DMS153 treated with DMSO at 0.1 percent for 48 hours (cell line): ENCODE measurements around the gene GDF10.

Experiments
- DNase-seq: peaks from one replicate; lab custom pipeline; 2025; ENCODE audit not compliant: unreplicated experiment; lab: John Stamatoyannopoulos, UW

GDF10 gene

DNA sequence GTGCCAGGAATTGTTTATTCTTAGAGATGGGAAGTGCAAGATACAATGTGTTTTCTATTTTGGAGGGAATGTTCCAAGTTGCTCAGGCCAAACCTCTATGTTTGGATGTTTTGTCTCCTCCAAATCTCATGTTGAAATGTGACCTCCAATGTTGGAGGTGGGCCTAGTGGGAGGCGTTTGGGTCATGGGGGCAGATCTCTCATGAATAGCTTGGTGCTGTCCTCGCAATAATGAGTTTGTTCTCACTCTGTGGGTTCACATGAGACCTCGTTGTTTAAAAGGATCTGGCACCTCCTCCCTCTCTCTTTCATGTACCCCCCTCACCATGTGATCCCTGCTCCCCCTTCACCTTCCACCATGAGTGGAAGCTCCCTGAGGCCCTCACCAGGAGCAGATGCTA lies 8.3 kb upstream of the GDF10 start:
- no peak for DNase-seq

DNA sequence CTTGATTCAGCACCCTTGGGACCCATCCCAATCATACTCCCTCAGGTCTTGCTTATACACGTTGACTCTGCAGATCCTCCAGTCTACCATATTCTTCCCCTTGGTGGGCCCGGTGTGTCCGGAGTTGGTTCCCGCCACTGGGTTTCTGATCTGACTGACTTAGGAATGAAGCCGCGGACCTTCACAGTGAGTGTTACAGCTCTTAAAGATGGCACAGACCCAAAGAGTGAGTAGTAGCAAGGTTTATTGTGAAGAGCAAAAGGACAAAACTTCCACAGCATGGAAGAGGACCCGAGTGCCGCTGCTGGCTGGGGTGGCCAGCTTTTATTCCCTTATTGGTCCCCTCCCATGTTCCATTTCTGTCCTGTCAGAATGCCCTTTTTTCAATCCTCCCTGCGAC lies 5.9 kb upstream of the GDF10 start:
- DNase-seq: no peak

DNA sequence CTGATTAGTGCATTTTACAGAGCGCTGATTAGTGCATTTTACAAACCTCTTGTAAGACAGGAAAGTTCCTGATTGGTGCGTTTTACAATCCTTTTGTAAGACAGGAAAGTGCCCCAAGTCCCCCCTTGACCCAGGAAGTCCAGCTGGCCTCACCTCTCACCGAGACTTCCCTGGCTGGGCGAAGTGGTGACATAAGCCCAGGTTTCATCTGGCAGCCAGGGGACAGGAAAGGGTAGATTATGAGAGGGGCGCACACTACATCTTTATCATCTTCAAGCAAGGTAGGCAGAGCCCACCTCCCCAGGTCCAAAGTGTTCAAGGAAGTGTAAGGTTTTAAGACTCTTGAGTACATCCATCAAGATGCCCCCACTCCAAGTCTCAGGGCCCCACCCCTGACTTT lies 5.5 kb upstream of the GDF10 start:
- no peak for DNase-seq

DNA sequence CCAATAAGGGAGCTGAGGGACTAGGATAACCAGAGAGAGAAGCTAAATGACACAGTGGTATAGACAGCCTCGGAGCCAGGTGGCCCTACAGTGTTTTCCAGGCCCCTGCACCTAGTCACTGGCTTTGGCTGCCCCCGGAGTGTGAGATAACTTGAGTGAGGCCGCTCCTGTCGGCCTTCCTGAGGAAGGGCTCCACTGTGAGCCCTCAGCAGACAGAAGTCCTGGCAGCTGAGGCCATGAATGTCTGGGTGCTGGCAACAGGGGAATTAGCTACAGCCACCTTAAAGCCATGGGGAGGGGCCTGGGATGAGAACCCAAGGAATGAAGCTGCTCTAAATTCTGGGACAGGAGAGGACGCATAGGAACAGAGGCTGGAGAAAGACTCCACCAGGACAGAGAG lies 4.6 kb upstream of the GDF10 start:
- DNase-seq: no peak

DNA sequence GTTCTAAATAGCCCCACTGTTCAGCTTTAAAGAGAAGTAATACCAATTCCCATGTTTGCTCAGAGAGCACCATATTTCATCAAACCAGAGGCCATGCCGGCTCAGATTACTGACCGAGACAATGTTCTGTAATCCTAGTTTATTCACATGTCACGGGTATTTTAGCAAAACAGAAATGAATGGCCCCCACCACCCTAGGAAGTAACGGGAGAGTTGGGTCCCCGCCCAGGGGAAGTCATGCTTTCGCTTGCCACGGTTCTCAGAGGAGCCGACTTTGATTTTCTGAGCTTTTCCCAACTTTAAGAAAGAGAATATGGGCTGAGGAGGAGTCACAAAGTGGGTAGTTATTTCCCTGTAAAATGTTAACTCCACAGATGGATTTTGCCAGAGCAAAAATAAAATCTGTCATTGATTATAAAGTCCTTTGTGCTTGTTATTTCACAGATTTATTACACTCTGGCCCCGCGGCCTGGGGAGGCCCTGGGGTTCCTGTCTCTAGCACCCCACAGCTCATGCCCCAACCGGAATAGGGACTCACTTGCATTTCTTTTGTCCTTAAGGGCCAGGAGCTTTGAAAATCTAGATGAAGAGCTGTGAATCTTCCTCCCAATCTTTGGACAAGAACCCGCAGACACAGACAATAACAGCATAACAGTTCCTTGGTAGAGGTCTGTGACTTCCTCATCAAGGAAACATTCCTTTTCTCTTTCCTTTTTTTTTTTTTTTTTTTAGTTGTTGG lies 3.7 kb upstream of the GDF10 start:
- no peak for DNase-seq

DNA sequence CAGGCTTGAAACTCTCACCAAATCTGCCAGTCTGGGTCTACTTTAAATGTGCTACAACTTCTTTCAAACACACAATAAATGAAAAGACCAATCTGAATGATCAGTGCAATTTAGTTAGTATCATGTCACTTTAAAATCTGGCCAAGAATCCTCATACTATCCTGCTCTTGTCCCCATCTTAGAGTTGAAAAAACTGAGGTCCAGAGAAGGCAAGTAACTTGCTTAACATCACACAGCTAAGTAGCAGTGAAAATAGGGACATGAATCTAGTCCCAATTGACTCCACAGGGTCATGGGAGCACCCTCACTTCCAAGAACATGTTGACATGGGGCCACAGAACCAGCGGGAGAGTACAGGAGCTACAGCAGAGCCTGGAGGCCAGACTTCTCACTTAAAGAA lies 3.1 kb upstream of the GDF10 start:
- no peak for DNase-seq

DNA sequence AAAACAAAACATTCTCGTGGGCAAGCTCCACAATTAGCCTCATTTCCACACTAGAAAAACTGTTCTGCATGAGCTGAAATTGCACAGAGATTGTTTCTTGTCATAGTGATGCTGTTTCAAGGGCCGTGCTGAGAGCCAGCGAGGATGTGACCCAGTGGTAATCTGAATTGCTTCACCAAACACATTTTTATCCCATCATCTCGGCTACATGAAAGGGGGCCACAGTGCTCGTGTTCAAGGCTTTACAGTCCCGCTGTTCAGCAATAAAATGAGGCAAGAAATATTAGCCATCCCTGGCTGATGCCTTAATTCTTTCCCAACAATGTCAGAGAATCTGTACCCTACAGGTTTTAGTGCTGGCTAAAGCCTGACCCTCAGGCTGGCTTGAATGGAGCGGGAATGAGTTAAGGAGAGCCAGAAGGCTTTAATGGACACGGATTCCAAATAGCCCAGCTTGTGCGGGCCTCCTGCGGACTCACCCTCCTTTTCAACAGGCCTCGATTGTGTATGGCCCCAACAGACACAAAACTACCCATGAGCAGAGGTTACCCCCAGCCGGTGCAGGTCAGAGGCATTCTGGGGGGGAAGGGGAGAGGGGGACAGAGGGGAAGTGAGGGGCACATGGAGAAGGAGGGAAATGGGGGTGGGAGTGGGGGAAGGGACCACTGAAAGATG lies 2.0 kb upstream of the GDF10 start:
- DNase-seq: no peak

DNA sequence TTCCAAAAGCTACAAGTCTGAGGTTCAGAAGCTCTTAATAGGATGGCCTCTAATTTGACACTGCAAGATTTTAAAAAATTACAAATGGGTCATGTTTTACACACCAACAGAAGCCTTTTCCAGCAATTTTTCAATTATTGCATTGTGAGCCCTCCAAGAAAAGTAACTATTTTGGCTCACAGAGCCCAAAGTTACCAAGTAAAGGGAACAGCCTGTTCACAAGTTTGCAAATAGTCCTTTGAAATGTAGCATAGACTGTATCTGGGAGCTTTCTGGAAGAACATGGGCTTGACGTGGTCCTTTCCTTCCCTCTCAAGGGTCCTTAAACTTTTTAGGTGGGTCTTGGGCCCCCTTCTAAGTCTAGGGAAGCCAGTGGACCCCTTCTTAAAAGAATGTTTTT lies 1.3 kb upstream of the GDF10 start:
- DNase-seq: no peak

DNA sequence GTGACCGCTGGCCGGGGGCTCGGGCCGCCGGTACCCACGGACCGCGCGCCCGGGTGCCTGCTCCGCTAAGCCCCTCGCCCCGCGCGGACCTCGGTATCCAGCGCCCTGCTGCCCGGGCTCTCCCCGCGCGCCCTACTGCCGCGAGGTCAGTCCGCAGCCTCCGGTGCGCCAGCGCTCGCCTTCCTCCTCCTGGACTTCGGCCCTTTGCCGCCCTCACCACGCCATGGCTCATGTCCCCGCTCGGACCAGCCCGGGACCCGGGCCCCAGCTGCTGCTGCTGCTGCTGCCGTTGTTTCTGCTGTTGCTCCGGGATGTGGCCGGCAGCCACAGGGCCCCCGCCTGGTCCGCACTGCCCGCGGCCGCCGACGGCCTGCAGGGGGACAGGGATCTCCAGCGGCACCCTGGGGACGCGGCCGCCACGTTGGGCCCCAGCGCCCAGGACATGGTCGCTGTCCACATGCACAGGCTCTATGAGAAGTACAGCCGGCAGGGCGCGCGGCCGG lies 483 bp downstream of the GDF10 start:
- DNase-seq: no peak

DNA sequence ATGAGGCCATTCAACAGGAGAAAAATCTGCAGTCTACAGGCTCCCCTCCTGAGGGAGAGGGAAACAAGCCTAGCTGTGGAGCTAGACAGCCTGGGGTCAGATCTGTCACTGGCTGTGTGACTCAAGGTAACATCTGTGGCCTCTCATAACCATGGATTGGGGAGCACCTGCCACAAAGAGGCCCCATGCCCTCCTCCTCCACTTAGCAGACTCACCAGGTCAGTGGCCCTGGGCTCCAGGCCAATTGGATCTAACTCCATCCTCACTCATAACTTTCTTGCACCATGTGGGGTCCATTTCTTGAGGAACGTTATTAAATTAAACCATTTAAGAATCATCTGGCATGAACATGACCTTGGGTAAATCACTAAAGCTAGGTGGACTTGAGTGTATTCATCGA lies 1.8 kb downstream of the GDF10 start:
- DNase-seq: no peak

DNA sequence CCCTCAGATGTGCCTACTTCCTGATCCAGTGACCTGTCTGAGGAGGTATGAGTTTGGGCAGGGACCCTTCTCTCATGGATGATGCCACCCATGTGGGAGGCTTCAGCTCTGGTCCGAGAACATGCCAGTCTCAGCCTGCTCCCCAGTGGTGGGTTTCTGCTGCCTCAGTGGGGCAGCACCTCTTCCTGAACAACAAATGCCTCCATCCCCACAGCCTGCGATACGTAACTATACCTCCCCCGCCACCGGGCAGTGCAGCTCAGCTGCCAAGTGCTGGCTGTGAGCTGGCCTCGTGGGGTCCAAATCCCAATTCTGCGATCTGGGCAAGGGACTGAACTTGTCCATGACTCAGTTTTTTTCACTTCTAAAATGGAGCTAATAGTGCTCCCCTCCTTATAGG lies 3.1 kb downstream of the GDF10 start:
- no peak for DNase-seq

DNA sequence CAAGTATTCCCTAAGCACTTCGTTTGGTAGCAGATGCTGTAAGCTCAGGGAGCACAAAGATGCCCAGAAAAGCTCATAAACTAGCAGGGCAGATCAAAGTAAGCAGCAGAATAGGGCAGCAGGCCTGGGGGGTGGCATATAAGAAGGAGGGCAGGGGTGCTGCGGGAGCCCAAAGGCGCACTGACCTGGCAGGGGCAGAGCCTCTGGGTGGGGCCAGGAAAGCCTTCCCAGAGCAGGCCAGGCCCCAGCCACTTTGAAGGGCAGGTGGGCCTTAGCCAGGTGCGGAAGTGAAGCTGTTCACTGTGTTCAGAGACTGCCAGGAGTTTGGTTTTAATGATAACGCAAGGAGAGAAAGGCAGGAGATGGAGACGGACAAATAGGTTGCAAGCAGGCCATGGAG lies 3.9 kb downstream of the GDF10 start:
- DNase-seq: no peak

DNA sequence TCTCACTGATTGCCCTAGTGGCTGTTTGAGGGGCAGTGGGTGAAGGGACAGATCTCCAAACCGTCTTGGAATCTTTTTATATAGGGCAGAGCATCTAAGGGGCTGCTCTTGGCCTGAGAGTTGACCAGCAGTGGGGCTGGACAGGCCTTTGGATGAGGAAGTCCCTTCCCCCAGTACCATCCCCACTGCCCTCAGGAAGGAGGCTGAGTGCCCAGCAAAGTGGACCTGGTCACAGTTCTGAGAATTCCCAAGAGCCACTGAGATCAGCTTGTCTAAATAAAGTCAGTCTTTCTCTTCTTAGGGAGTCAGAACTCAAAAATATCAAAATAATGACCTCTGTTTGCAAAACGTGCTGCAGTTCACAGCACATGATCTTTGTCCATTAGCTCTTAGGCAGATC lies 5.6 kb downstream of the GDF10 start:
- no peak for DNase-seq

DNA sequence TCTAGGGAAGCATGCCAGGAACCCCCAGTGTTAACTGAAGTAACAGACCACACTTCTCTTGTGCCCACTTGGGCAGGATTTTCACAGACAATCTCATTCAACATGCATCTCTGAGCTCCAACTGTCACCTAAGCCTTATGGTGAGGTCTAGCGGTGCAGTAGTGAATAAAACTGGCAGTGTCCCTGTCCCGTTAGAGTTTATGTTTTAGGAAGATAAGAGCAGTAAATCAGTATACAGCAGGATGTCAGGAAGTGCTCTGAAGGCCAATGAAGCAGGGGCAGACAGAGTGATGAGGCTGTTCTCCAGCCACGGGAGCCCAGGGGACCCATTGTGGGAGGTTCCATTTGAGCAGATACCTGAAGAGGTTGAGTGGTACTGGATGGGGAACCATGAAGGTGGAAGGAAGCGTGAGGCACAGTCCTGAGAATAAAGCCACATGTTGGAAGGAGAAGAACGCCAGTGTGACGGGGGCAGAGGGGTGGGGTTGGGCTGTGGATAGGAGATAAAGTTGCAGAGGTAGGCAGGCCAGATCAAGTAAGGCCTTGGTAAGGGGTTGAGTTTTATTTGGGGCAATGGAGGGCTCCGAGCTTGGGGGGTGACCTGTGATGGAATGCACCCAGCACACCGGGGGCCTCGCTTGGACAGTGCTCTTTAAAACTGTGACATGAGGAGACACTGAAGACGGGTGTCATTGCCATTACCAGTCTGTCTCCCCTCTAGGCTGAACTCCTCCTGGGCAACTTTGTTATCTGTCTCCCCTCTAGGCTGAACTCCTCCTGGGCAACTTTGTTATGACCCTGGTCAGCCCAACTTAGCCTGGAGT lies 6.6 kb downstream of the GDF10 start:
- no peak for DNase-seq

DNA sequence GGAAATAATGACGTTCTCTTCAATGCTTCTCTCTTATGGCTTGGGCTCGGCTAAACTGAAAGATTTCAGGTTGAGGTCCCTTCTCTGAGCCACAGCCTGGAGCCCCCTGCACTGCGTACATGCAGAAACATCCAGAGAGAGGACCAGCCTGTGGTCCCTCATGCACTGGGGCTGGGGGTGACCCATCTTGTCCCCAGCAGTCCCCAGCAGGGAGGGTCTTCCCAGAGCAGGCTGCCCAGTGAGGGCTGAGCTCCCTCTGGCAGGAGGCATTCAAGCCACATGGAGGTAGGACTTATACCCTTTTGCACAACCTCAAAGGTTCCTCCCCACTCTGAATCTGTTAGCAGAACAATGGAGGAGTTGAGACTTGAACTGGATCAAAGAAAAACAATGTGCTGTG lies 7.4 kb downstream of the GDF10 start:
- no peak for DNase-seq

DNA sequence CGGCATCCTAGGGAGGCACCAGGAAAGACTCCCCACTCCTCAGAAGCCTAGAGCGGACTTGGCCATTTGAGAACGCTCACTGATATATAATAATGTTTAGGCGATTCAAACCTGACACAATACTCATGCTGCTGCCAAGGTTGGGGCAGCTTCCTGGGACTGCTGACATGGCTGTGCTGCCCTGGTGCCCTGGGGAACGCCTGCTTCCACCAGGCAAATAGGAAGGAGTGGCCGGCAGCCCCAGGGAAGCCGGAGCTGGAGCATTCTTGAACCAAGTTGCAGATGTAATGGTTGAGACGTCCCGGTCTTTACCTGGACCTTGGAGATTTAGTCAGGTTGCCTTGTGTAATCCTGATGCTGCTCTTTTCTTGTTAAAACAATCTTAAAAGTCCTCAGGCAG lies 8.8 kb downstream of the GDF10 start:
- no peak for DNase-seq

DNA sequence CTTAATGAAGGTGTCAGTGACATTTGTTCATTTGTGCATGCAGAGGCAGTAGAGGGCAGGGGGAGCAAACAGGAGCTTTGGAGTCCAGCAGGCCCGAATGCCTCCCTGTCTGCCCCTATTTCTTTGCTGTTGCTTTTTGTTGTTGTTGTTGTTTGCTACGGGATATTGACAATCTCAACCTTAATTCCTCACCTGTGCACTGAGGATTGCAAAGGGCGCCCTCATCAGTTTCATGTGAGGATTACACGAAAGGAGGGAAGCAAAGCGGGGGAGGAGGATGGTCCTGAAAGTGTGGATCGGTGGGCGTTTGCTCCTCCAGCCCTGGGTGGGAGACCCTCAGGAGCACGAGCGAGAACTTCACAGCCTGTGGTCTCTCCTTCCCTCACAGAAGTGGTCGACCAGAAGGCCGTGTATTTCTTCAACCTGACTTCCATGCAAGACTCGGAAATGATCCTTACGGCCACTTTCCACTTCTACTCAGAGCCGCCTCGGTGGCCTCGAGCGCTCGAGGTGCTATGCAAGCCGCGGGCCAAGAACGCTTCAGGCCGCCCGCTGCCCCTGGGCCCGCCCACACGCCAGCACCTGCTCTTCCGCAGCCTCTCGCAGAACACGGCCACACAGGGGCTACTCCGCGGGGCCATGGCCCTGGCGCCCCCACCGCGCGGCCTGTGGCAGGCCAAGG lies 9.6 kb downstream of the GDF10 start:
- DNase-seq: no peak

DNA sequence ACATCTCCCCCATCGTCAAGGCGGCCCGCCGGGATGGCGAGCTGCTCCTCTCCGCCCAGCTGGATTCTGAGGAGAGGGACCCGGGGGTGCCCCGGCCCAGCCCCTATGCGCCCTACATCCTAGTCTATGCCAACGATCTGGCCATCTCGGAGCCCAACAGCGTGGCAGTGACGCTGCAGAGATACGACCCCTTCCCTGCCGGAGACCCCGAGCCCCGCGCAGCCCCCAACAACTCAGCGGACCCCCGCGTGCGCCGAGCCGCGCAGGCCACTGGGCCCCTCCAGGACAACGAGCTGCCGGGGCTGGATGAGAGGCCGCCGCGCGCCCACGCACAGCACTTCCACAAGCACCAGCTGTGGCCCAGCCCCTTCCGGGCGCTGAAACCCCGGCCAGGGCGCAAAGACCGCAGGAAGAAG lies 10.1 kb downstream of the GDF10 start:
- no peak for DNase-seq

DNA sequence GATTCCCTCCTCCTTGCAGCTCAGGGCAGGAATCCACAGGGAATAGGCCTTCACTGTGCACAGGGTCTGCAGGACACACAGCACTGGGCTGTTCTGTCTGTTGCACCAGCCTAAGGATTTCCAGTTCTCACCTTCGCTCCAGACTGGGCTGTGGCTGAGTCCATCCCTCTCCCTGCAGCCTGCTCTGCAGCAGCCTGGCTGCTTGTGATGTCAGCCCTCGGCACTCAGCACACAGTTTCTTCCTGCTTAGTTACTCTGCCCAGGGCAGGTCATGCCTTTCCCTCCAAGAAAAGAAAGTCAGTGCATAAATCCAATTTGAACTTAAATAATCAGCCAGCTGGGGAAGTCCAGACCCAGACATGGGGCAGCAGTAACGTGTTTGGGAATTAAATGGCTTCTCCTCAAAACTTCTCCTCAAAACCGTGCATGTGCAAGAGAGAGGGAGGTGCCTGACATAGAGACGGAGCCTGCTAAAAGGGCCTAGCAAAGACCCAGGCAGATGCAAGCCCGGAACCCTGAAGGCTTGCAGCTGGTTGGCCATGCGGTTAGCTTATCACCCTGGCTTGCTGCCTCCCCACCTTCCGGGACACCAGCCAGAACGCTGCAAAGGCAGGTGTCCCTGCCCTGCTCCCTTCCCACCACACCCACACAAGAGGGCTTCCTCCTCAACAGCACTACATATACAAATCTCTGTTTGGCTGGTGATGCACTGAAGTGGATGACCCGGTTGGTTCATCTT lies 11.4 kb downstream of the GDF10 start:
- DNase-seq: peak; percentile 35

DNA sequence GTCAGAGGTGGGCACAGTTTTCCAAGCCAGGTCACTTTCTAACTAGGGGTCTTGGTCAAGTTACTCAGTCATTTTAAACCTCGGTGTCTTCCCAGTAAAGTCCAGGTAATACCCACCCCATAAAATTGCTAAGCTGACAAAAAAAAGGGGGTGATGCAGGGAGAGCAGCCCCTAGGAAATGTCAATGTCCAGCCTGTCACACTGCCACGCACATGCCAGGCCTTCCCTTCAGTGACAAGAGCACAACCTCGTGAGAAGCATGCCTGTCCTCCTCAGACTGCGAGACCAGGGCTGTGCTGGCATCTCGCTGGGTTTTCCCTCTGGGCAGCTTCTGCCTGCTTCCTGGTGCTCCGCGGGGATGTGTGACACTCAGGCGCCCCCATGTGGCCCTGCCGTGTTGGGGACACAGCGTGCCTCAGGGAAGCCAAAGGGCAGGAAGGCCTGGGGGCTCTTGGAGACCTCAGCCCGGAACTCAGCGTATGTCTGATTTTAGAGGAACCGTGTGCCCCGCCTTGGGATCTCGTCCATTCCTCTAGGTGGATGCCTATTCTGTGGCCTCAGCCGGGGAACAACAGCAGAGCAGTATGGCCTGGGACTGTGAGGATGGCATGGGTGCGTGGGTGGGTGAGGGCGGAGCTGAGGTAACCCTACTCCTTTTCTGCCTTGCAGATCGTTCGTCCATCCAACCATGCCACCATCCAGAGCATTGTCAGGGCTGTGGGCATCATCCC lies 12.1 kb downstream of the GDF10 start:
- DNase-seq: peak; percentile 70
